ENCODE measurements around the gene USP40. TPM values are rescaled to one million over a fixed set of nuclear protein-coding genes. Genes with fewer than 3 reads are reported as not detected.

Gene USP40
- total RNA-seq, 6 experiments from 2014 or later: 22.8 to 27.4 (median 24.3) TPM

GRCh38 chr2:233535271-233535670 is 31.3 kb downstream of the USP40 start:
- H3K4me1 Mint-ChIP-seq (ENCODE audit: low read depth): peaks cover 16% of the 10 kb centered on the region
- no peak for TF ChIP-seq CTCF (IDR thresholded peaks at IDR 0.05)
- DNase-seq: no peak
- H3K27ac Mint-ChIP-seq: 0 out of 2 replicates have a peak overlapping the region, but pooled peaks have one; percentile 14
- H3K4me3 Mint-ChIP-seq: no peak overlapping the region
- H3K27me3 Mint-ChIP-seq (ENCODE audit: insufficient read depth): no peaks in the 10 kb centered on the region
- peaks cover 15% of the 10 kb centered on the region for H3K36me3 Mint-ChIP-seq (ENCODE audit: low read depth)
- no peaks in the 10 kb centered on the region for H3K9me3 Mint-ChIP-seq

DNA sequence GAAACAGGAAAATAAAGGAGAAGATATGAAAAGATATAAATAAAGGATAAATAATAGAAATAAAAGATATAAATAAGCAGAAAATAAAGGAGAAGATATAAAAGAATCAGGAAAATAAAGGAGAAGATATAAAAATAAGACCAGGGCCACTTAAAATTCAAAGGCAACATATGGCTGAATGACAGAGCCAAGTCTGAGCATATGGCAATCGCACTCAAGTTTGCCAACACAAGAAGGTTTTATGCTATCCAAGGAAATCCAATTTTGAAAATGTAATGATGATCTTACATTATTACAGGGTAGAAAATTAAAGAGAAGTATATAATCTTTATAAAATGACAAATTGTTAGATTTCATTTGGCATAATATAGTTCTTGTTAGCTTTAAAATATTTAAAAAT is 33.6 kb downstream of the USP40 start:
- Mint-ChIP-seq H3K4me3 (no peak overlapping the region), H3K9me3 (no peaks in the 10 kb centered on the region), H3K36me3 (ENCODE audit: low read depth) (peaks cover 21% of the 10 kb centered on the region), H3K27ac (no peak overlapping the region), H3K27me3 (ENCODE audit: insufficient read depth) (no peaks in the 10 kb centered on the region), H3K4me1 (ENCODE audit: low read depth) (peaks cover 16% of the 10 kb centered on the region)
- no peak for TF ChIP-seq CTCF (IDR thresholded peaks at IDR 0.05)
- no peak for DNase-seq

DNA sequence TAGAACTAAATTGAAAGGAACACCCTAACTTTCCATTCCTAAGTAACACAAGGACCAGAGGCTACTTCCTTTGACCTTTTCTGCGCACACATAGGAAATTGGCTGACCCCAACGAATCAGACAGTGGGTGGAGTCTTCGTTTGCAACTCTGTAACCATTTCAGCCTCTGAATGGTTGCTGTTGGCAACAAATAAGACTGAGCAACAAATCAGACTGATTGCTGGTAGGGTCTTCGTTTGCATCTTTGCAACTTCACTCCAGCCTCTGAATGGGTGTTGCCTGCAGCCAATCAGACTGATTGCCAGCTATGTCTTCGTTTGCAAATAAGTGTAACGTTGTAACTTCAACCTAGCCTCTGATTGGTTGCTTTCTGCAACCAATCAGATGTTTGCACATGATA is 34.6 kb downstream of the USP40 start:
- no peak overlapping the region for H3K27ac Mint-ChIP-seq
- TF ChIP-seq CTCF (IDR thresholded peaks at IDR 0.05): no peak
- peaks cover 21% of the 10 kb centered on the region for H3K36me3 Mint-ChIP-seq (ENCODE audit: low read depth)
- no peaks in the 10 kb centered on the region for H3K27me3 Mint-ChIP-seq (ENCODE audit: insufficient read depth)
- DNase-seq: no peak
- H3K4me3 Mint-ChIP-seq: no peak overlapping the region
- no peaks in the 10 kb centered on the region for H3K9me3 Mint-ChIP-seq
- peaks cover 16% of the 10 kb centered on the region for H3K4me1 Mint-ChIP-seq (ENCODE audit: low read depth)

DNA sequence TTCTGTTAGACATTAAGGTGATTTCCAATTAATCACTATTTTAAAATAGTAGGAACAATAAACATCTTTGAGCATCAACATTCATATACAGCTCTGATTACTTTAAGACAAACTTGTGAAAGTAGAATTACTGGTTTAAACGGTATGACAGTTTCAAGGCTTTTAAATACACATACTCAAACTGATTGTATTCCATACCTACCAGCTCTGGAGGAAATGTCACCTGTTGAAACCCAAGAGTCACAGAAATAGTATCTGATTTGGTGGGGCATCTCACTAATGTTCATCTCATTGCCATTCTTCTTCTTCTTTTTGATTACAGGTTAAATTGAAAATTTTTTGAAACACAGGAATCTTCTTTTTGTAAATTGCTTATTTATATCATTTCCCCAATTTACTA is 36.2 kb downstream of the USP40 start:
- Mint-ChIP-seq H3K9me3 (no peaks in the 10 kb centered on the region), H3K4me3 (no peak overlapping the region), H3K27me3 (ENCODE audit: insufficient read depth) (no peaks in the 10 kb centered on the region), H3K4me1 (ENCODE audit: low read depth) (peaks cover 7% of the 10 kb centered on the region), H3K36me3 (ENCODE audit: low read depth) (peaks cover 22% of the 10 kb centered on the region), H3K27ac (no peak overlapping the region)
- no peak for TF ChIP-seq CTCF (IDR thresholded peaks at IDR 0.05)
- DNase-seq: no peak

GRCh38 chr2:233528182-233528581 is 38.4 kb downstream of the USP40 start:
- H3K36me3 Mint-ChIP-seq (ENCODE audit: low read depth): peaks cover 25% of the 10 kb centered on the region
- H3K27ac Mint-ChIP-seq: no peak overlapping the region
- no peaks in the 10 kb centered on the region for H3K27me3 Mint-ChIP-seq (ENCODE audit: insufficient read depth)
- no peak for TF ChIP-seq CTCF (IDR thresholded peaks at IDR 0.05)
- H3K4me1 Mint-ChIP-seq (ENCODE audit: low read depth): no peaks in the 10 kb centered on the region
- no peak for DNase-seq
- H3K4me3 Mint-ChIP-seq: no peak overlapping the region
- H3K9me3 Mint-ChIP-seq: no peaks in the 10 kb centered on the region

GRCh38 chr2:233525791-233526190 is 40.8 kb downstream of the USP40 start:
- Mint-ChIP-seq H3K27me3 (ENCODE audit: insufficient read depth) (no peaks in the 10 kb centered on the region), H3K27ac (no peak overlapping the region), H3K4me1 (ENCODE audit: low read depth) (no peaks in the 10 kb centered on the region), H3K9me3 (no peaks in the 10 kb centered on the region), H3K4me3 (no peak overlapping the region), H3K36me3 (ENCODE audit: low read depth) (peaks cover 25% of the 10 kb centered on the region)
- TF ChIP-seq CTCF (IDR thresholded peaks at IDR 0.05): no peak
- no peak for DNase-seq

All from HFFc6 (cell line).